ENCODE data around the gene USP6NL. TPM values are rescaled to one million over a fixed set of nuclear protein-coding genes. Genes with fewer than 3 reads are reported as not detected.

The USP6NL gene
- total RNA-seq, 1 experiment from 2014 or later, result 13.0 TPM

DNA sequence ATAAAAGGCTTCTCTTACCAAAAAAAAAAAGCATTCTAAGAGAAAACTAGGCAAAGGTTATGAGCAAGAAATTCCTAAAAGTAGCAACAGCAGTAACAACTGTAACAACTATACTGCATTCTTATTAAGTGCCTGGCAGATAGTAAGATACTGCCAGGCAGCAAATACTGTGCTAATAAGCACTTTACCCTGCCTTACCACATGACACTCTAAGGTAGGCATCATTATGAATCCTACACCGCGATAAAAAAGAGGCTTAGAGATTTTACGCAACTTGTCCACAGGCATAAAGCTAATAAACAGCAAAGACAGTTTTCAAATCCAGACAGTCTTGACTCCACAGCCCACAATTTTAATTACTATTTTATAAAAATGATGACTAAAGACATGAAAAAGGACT, 83.2 kb downstream of the USP6NL start:
- Histone ChIP-seq H3K79me2 (ENCODE audit: low read length) (peaks cover 10% of the 10 kb centered on the region; the same call in 1 of the 2 replicates), H3K9ac (ENCODE audit: low read length) (no peak overlapping the region), H3K4me1 (ENCODE audit: insufficient read depth, low read length) (no peaks in the 10 kb centered on the region), H3F3A (ENCODE audit: low read length, unreplicated experiment) (no peaks in the 10 kb centered on the region), H3K36me3 (ENCODE audit: low read depth, low read length) (no peaks in the 10 kb centered on the region), H3K27ac (ENCODE audit: low read length) (no peak overlapping the region), H3K27me3 (ENCODE audit: low read length) (no peaks in the 10 kb centered on the region), H2AFZ (ENCODE audit: low read length) (no peak overlapping the region), H3K4me2 (ENCODE audit: low read length) (no peak overlapping the region), H3K9me2 (replicated peaks; ENCODE audit: low read length) (no peaks in the 10 kb centered on the region), H4K20me1 (ENCODE audit: low read length) (no peaks in the 10 kb centered on the region), H3K9me3 (ENCODE audit: low read length) (no peaks in the 10 kb centered on the region), H3K4me3 (ENCODE audit: low read length) (no peak overlapping the region)
- POLR2A ChIA-PET (ENCODE audit: unreplicated experiment), result no interaction called here
- CTCF ChIA-PET, result no interaction called here
- TF ChIP-seq EZH2phosphoT487 (IDR thresholded peaks at IDR 0.05; ENCODE audit: borderline replicate concordance, low read length), result no peak
- TF ChIP-seq CTCF (conservative IDR thresholded peaks at IDR 0.05; ENCODE audit: low read depth, low read length), result no peak
- TF ChIP-seq EZH2 (IDR thresholded peaks at IDR 0.05; ENCODE audit: low read length, unreplicated experiment), result no peak
- intact Hi-C loops (cut with micrococcal nuclease), result no loop called here
- ATAC-seq (no peak), DNase-seq (no peak)
- no TSS peak for BruUV-seq (replicated peaks)

DNA sequence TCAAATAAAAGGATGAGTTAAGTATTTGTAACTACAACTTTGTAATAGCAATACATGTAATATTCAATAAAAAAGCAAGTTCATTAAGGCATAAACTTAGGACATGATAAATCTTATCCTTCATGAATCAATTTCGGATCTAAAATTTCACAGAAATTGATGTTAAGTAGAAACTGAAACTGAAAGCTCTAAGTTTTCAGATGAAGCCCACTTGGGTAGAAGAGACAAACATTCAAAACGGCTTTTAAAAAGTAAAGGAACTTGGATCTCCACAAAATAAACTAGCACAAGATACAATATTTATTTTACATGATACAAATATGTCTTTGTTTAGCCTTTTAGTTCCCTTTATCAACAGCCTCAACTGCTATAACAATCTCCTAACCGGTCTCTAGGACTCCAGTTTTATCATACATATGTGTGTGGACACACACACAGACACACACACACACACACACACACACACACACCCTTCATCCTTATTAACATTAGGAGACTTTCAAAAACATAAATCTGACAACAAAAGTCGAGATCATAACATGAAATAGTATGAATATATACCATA, 83.7 kb downstream of the USP6NL start:
- BruUV-seq (replicated peaks), result no TSS peak
- no peaks in the 10 kb centered on the region for H3K4me1 ChIP-seq (ENCODE audit: insufficient read depth, low read length)
- intact Hi-C loops (cut with micrococcal nuclease), result no loop called here
- no peak overlapping the region for H3K4me2 ChIP-seq (ENCODE audit: low read length)
- H4K20me1 ChIP-seq (ENCODE audit: low read length), result no peaks in the 10 kb centered on the region
- H3K79me2 ChIP-seq (ENCODE audit: low read length), result peaks cover 5% of the 10 kb centered on the region; the same call in 1 of the 2 replicates
- no peak overlapping the region for H3K27ac ChIP-seq (ENCODE audit: low read length)
- no peaks in the 10 kb centered on the region for H3K9me3 ChIP-seq (ENCODE audit: low read length)
- POLR2A ChIA-PET (ENCODE audit: unreplicated experiment), result no interaction called here
- no peak for DNase-seq
- CTCF ChIA-PET, result no interaction called here
- no peaks in the 10 kb centered on the region for H3K9me2 ChIP-seq (replicated peaks; ENCODE audit: low read length)
- no peaks in the 10 kb centered on the region for H3K36me3 ChIP-seq (ENCODE audit: low read depth, low read length)
- no peak for ATAC-seq
- H3F3A ChIP-seq (ENCODE audit: low read length, unreplicated experiment), result no peaks in the 10 kb centered on the region
- no peak overlapping the region for H2AFZ ChIP-seq (ENCODE audit: low read length)
- H3K4me3 ChIP-seq (ENCODE audit: low read length), result no peak overlapping the region
- no peak overlapping the region for H3K9ac ChIP-seq (ENCODE audit: low read length)
- no peaks in the 10 kb centered on the region for H3K27me3 ChIP-seq (ENCODE audit: low read length)
- TF ChIP-seq EZH2phosphoT487 (IDR thresholded peaks at IDR 0.05; ENCODE audit: borderline replicate concordance, low read length) (no peak), EZH2 (IDR thresholded peaks at IDR 0.05; ENCODE audit: low read length, unreplicated experiment) (no peak), CTCF (conservative IDR thresholded peaks at IDR 0.05; ENCODE audit: low read depth, low read length) (no peak)

- Histone ChIP-seq H3K79me2 (ENCODE audit: low read length) (peaks cover 4% of the 10 kb centered on the region; the same call in 1 of the 2 replicates), H3F3A (ENCODE audit: low read length, unreplicated experiment) (no peaks in the 10 kb centered on the region), H3K4me1 (ENCODE audit: insufficient read depth, low read length) (no peaks in the 10 kb centered on the region), H3K9me2 (replicated peaks; ENCODE audit: low read length) (no peaks in the 10 kb centered on the region), H3K4me3 (ENCODE audit: low read length) (no peak overlapping the region), H2AFZ (ENCODE audit: low read length) (no peak overlapping the region), H3K27ac (ENCODE audit: low read length) (no peak overlapping the region), H3K4me2 (ENCODE audit: low read length) (no peak overlapping the region), H4K20me1 (ENCODE audit: low read length) (no peaks in the 10 kb centered on the region), H3K27me3 (ENCODE audit: low read length) (no peaks in the 10 kb centered on the region), H3K36me3 (ENCODE audit: low read depth, low read length) (no peaks in the 10 kb centered on the region), H3K9ac (ENCODE audit: low read length) (no peak overlapping the region), H3K9me3 (ENCODE audit: low read length) (no peaks in the 10 kb centered on the region)
- ATAC-seq (no peak), DNase-seq (no peak)
- ChIA-PET POLR2A (ENCODE audit: unreplicated experiment) (no interaction called here), CTCF (no interaction called here)
- TF ChIP-seq CTCF (conservative IDR thresholded peaks at IDR 0.05; ENCODE audit: low read depth, low read length), result no peak
- TF ChIP-seq EZH2 (IDR thresholded peaks at IDR 0.05; ENCODE audit: low read length, unreplicated experiment), result no peak
- TF ChIP-seq EZH2phosphoT487 (IDR thresholded peaks at IDR 0.05; ENCODE audit: borderline replicate concordance, low read length), result no peak
- BruUV-seq (replicated peaks), result no TSS peak
- intact Hi-C loops (cut with micrococcal nuclease), result no loop called here
Measured at GRCh38 chr10:11527068-11527467, 84.4 kb downstream of the USP6NL start.

All from PC-3 (cell line).